DMS 273 (cell line): ENCODE results near the gene HNRNPA3.
"Not testable (repeated sequence)": the region's sequence is repeated elsewhere in the genome, so short reads cannot be mapped to it uniquely, and the experiment has no call there.

Source experiments
- DNase-seq: peaks from one replicate; lab custom pipeline; 2025; ENCODE audit not compliant: unreplicated experiment; lab: John Stamatoyannopoulos, UW

Gene HNRNPA3

DNA sequence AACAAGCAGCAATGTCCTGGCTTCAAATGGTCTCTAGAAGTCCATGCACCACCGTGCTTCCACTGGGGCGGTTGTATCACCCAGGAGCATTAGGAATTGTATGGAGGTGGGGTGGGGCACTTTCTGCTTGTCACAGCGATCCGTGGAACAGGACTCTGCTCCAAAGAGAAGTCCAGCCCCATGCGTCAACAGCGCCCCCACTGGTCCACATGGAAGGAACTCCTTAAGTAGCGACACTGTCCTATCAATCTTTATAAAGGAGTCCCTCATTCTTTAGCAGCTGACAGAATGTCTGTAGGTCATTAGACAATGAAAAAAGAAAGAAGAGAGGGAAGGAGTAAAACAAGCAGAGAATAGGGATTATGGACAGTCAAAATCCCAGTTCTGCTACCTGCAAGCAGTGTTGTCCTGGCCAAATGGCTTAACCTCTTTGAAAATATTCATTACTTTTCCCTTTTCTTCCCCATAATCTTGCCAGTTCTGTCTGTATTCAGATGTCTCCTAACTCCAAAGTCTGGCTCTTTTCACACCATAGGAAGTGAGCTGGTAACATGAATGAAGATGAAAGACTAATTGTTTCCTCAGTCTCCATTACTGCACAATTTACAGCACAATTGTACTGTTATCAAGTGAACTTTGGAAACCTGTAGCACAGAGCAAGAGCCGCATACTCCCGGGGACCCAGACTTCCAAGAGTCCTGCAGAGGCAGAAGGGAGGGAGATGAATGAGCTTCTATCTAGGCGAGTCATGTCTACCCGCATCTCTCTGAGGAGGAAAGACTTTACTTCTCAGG lies 42.0 kb downstream of the HNRNPA3 start:
- peak; percentile 58 for DNase-seq

DNA sequence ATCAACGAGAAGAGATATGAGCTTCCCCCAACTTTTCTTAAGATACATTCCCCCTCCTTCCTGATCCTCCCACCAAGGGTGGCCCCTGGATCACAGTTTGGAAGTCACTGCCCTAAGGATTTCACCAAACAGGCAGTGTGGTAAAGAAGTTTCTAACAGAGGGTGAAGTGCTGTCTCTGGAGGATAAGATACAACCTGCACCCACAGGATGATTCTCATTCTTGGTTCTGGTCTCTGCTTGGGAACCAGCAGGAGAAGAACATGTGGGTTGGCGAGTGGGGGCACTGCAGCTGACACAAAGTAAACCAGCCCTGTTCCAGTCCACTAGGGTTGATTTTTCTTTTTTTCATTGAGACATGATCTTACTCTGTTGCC lies 42.6 kb downstream of the HNRNPA3 start:
- DNase-seq: no peak

- no peak for DNase-seq
These were observed 43.4 kb downstream of the HNRNPA3 start for GRCh38 chr2:177256026-177256425.

GRCh38 chr2:177256695-177257094 lies 44.1 kb downstream of the HNRNPA3 start:
- no peak for DNase-seq

DNA sequence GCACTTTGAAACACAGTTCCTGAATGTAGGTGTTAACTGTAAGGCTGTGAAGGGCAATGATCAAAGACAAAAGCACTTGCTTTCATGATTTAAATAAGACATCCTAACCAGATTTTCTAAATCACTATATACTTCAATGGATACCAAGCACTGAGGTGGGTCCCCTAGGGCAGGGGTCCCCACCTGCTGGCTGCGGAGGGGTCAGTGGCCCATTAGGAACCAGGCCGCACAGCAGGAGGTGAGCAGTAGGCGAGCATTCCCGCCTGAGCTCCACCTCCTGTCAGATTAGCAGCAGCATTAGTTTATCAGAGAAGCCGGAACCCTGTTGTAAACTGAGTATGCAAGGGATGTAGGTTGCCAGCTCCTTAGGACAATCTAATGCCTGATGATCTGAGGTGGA lies 44.9 kb downstream of the HNRNPA3 start:
- DNase-seq: no peak

- DNase-seq: no peak
These were observed 45.5 kb downstream of the HNRNPA3 start for GRCh38 chr2:177258059-177258458.

- no peak for DNase-seq
These were observed 47.8 kb downstream of the HNRNPA3 start for GRCh38 chr2:177260379-177260778.

GRCh38 chr2:177261116-177262060 lies 48.8 kb downstream of the HNRNPA3 start:
- no peak for DNase-seq

DNA sequence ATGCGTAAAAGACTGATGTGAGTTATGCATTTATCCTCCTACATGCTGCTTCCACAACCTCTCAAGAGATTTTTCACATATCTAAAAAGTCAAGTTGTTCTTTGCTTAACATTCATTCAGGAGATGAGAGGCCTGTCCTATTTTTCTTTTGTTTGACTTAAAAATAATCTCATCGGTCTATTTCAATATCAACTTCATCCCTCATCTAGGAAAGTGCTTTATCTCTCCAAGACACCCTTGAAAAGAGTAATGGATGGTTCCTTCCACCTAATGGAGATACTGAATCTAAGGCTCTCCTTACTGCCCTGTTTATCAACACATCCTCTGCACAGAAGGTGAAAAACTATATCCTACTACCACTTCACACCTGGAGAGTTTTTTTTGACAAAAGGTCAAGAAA lies 49.5 kb downstream of the HNRNPA3 start:
- DNase-seq: peak; percentile 28

GRCh38 chr2:177262958-177263450 lies 50.4 kb downstream of the HNRNPA3 start:
- no peak for DNase-seq

DNA sequence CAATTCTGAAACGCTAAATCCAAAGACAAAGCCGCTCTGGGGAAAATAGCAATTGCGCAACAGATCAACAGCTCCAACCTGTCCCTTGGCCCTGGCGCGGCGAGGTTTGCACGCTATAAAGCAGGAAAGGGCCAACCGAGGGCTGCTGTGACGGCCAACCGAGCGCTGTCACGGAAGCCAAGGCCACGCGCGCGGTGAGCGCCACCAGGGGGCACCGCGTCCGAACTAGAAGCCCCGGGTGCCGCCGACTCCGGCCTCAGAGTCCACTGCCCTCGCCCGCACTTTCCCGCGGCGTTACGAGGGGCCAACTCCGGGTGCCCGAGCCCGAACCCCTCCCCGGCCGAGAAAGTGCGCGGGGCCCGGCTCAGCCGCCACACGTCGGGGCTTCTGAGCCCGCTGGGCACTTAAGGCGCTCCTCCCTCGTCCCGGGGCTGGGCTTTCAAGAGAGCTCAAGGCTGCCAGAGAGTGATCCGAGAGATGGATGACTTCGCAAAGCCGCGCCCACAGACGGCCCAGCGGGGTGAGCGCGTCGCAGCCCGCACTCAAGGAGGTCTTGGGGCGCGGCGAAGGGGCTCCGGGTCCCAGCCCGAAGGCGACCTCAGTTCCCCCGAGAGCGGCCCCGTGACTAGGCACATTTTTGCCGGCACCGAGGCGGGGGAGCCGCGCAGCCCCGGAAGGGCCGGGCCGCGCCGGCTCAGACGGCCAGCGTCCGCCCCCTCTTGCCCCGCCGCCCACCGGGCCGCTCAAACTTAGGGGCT lies 51.0 kb downstream of the HNRNPA3 start:
- DNase-seq: peak; percentile 99

GRCh38 chr2:177264209-177264692 lies 51.7 kb downstream of the HNRNPA3 start:
- peak; percentile 81 for DNase-seq

DNA sequence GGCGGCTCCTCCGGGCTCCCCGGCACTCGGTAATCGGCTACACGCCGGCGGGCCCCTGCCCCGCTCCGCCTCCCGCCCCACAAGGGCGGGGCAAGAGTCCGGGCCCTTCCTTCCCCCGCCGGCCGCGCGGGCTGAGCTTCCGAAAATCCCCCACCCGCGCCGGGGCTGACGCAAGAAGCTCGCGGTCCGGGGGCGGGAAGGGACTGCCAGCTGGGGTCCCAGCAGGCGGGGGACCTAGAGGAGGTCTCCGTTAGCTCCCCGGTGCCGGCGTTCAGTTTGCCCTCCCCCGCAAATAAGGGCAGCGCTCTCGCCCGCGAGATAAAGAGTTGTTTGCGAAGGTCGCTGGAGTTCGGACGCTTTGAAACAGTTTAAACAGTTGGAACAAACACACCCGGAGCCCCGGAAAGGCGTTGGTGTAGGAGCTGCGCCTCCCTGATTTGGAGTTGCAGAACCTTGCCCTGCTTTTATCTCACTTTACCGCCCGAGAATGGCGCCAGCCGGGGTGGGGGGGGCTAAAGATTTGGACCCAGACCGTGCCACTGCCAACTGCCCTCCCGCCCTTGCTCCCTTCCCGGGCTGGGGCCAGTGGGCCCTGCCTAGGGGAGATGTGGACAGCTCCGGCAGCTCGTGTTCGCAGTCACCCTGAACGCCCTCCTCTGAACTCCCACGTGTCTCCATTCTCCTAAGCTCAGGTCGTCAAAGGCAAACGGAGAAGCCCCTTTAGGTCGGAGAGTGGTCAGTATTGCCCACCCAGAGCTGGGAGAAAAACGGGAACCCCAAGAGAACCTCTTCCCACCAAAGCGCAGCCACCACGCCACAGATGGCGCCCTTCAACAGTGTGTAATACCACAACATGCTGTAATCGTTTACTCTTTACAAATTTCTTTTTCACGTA lies 52.3 kb downstream of the HNRNPA3 start, which contains the start of gene NFE2L2:
Gene NFE2L2 (minus strand): TSS at position 35 of the 895 bp plus-strand sequence. CDS start 151 bp downstream, outside the sequence.
- DNase-seq: peak; percentile 98

- peak; percentile 49 for DNase-seq
These were observed 53.5 kb downstream of the HNRNPA3 start for GRCh38 chr2:177265824-177266817.

DNA sequence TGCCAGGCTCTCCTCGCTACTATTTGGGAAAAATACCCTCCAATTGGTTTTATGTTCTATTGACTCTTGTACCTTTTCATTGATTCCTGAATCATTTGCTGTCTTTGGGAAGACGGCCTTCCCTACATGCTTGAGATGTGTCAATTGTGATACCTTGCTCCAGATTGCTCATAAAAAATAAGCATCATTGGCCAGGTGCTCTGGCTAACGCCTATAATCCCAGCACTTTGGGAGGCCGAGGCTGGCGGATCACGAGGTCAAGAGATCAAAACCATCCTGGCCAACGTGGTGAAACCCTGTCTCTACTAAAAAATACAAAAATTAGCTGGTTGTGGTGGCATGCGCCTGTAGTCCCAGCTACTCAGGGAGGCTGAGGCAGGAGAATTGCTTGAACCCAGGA lies 54.4 kb downstream of the HNRNPA3 start:
- DNase-seq: not testable (repeated sequence)

DNA sequence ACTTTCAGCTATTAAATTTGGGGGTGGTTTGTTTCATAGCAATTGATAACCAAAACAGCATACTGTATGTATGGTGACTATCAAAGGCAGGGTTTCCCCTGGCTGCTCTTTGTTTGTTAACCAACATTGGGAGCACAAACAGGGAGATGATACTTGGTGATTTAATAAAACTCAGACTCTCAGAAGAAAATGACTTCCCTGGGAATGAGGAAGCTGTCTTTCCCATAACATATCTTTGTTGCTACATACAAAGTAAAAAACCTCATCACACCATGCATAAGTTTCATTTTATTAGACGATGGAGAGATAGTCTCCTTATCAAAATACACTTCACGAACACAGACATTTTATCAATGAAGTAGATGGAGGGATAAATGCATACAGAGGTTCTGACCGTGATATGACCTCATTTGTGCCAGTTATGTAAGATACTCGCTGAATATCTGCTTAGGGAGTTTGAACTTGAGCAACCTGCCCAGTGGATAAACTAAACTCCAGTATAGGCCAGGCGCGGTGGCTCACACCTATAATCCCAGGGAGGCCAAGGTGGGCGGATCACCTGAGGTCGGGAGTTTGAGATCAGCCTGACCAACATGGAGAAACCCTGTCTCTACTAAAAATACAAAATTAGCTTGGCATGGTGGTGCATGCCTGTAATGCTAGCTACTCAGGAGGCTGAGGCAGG lies 55.7 kb downstream of the HNRNPA3 start:
- DNase-seq: no peak

GRCh38 chr2:177268901-177269300 lies 56.3 kb downstream of the HNRNPA3 start:
- no peak for DNase-seq

DNA sequence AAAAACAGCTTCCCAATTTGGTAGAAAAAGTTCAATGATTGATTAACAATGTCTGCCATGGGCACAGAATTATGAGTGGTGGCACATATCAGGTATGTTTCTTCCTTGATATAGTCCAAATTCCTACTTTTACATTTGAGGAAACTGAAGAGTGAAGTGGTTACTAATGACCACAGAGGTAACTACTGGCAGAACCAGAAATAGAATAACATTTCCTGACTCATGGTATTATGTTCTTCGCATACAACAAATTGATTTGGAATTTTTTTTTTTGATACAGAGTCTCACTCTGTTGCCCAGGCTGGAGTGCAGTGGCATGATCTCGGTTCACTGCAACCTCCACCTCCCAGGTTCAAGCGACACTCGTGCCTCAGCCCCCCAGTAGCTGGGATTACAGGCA lies 57.9 kb downstream of the HNRNPA3 start:
- DNase-seq: no peak
